ENCODE data around the gene SMIM22. TPM values are rescaled to one million over a fixed set of nuclear protein-coding genes. Genes with fewer than 3 reads are reported as not detected.

Gene SMIM22
- polyA plus RNA-seq, 2 of the 4 experiments (the other 2 are of a cell fraction), result not detected

- TF ChIP-seq BHLHE40 (IDR thresholded peaks at IDR 0.05; ENCODE audit: low read depth, low read length) (no peak), GATA3 (IDR thresholded peaks at IDR 0.05; ENCODE audit: borderline replicate concordance) (no peak), HOXB5 (CRISPR knock-in tag; IDR thresholded peaks at IDR 0.05) (no peak), FOXS1 (CRISPR knock-in tag; IDR thresholded peaks at IDR 0.05) (no peak), MYC (IDR thresholded peaks at IDR 0.05; ENCODE audit: borderline replicate concordance, low read length) (no peak), HES2 (IDR thresholded peaks at IDR 0.05) (no peak)
Observed at GRCh38 chr16:4753227-4753626, 41.9 kb upstream of the SMIM22 start (continued).

GRCh38 chr16:4754865-4755264, 40.3 kb upstream of the SMIM22 start:
- FAIRE-seq, result no peak
- WGBS (ENCODE audit: missing lambda C conversion rate), result 97% methylated on average over 4 of the region's 4 CpGs

GRCh38 chr16:4755687-4756086, 39.5 kb upstream of the SMIM22 start:
- CTCF ChIA-PET, result interaction anchor here (1.0 kb wide), 1 partner anchor 8 kb away, joined by 3 read pairs; no protein-coding TSS in a partner anchor
- WGBS (ENCODE audit: missing lambda C conversion rate), result 89% methylated on average over 6 of the region's 6 CpGs
- no peak for DNase-seq (ENCODE audit: low read depth in 1 of 2, low spot score in 1 of 2)
- peaks cover 2% of the 10 kb centered on the region; the same call in 1 of the 3 replicates for H3K9me3 ChIP-seq
- POLR2A ChIA-PET, result no interaction called here
- H3K4me3 ChIP-seq, result no peak overlapping the region
- TF ChIP-seq FOSB (CRISPR knock-in tag; IDR thresholded peaks at IDR 0.05) (no peak), CHD4 (IDR thresholded peaks at IDR 0.05; ENCODE audit: borderline replicate concordance) (0 out of 2 replicates have a peak, but pooled peaks have one; percentile 61), HDAC2 (IDR thresholded peaks at IDR 0.05) (peak; percentile 63; the same call in 1 of the 2 replicates), NPAS2 (CRISPR knock-in tag; IDR thresholded peaks at IDR 0.05; ENCODE audit: borderline replicate concordance) (no peak), KDM1A (IDR thresholded peaks at IDR 0.05; ENCODE audit: low read depth) (0 out of 2 replicates have a peak, but pooled peaks have one; percentile 57), CEBPB (IDR thresholded peaks at IDR 0.05) (no peak)
- no peaks in the 10 kb centered on the region for H3K4me1 ChIP-seq
- FAIRE-seq, result no peak
- H3K27ac ChIP-seq, result no peak overlapping the region
- H3K4me2 ChIP-seq, result no peak overlapping the region
- ATAC-seq, result no peak

More at GRCh38 chr16:4754865-4755264, 40.3 kb upstream of the SMIM22 start:
- POLR2A ChIA-PET, result no interaction called here
- Histone ChIP-seq H3K4me1 (no peaks in the 10 kb centered on the region), H3K4me3 (no peak overlapping the region), H3K9me3 (peaks cover 2% of the 10 kb centered on the region; the same call in 1 of the 3 replicates), H3K4me2 (no peak overlapping the region), H3K27ac (no peak overlapping the region)
- CTCF ChIA-PET, result no interaction called here
- DNase-seq (ENCODE audit: low read depth in 1 of 2, low spot score in 1 of 2), result no peak
- TF ChIP-seq ZSCAN20 (CRISPR knock-in tag; IDR thresholded peaks at IDR 0.05), result no peak
- TF ChIP-seq RFX5 (IDR thresholded peaks at IDR 0.05), result no peak
- TF ChIP-seq KDM5A (IDR thresholded peaks at IDR 0.05), result no peak
- TF ChIP-seq RCOR1 (IDR thresholded peaks at IDR 0.05; ENCODE audit: low read depth, low read length), result no peak
- no peak for TF ChIP-seq SMC3 (IDR thresholded peaks at IDR 0.05)
- TF ChIP-seq JUN (IDR thresholded peaks at IDR 0.05), result no peak
- TF ChIP-seq HOXB13 (CRISPR knock-in tag; IDR thresholded peaks at IDR 0.05; ENCODE audit: low read depth), result no peak
- TF ChIP-seq BHLHE40 (IDR thresholded peaks at IDR 0.05; ENCODE audit: low read depth, low read length), result no peak
- no peak for TF ChIP-seq POLR2AphosphoS2 (conservative IDR thresholded peaks at IDR 0.05; ENCODE audit: low read length)
- no peak for TF ChIP-seq CEBPB (IDR thresholded peaks at IDR 0.05)
- no peak for TF ChIP-seq ZFP36 (IDR thresholded peaks at IDR 0.05; ENCODE audit: borderline replicate concordance, partially characterized antibody)
- TF ChIP-seq REST (IDR thresholded peaks at IDR 0.05), result no peak
- no peak for TF ChIP-seq ELK1 (IDR thresholded peaks at IDR 0.05; ENCODE audit: low read depth, low read length)
- no peak for TF ChIP-seq ZC3H11A (IDR thresholded peaks at IDR 0.05)
- no peak for ATAC-seq
